ENCODE results near the gene NHERF1.

Gene NHERF1

GRCh38 chr17:74750327-74751069, 2.1 kb downstream of the NHERF1 start:
- no peak for DNase-seq

- no peak for DNase-seq
Observed at GRCh38 chr17:74752415-74752814, 4.0 kb downstream of the NHERF1 start.

GRCh38 chr17:74752822-74753401, 4.5 kb downstream of the NHERF1 start:
- DNase-seq: no peak

GRCh38 chr17:74754832-74755231, 6.4 kb downstream of the NHERF1 start:
- DNase-seq: no peak

GRCh38 chr17:74755533-74755932, 7.1 kb downstream of the NHERF1 start:
- DNase-seq: no peak

- DNase-seq: no peak
Observed at GRCh38 chr17:74756891-74757290, 8.5 kb downstream of the NHERF1 start.

- DNase-seq: no peak
Observed at GRCh38 chr17:74757502-74757901, 9.1 kb downstream of the NHERF1 start.

GRCh38 chr17:74757931-74758847, 9.8 kb downstream of the NHERF1 start:
- no peak for DNase-seq

GRCh38 chr17:74758848-74759168, 10.4 kb downstream of the NHERF1 start:
- DNase-seq: no peak

GRCh38 chr17:74759243-74759801, 10.9 kb downstream of the NHERF1 start:
- no peak for DNase-seq

- no peak for DNase-seq
Observed at GRCh38 chr17:74759941-74760340, 11.5 kb downstream of the NHERF1 start.

- no peak for DNase-seq
Observed at GRCh38 chr17:74760404-74761105, 12.1 kb downstream of the NHERF1 start.

GRCh38 chr17:74761419-74761818, 13.0 kb downstream of the NHERF1 start:
- no peak for DNase-seq

GRCh38 chr17:74761931-74762330, 13.5 kb downstream of the NHERF1 start:
- no peak for DNase-seq

- DNase-seq: no peak
Observed at GRCh38 chr17:74763565-74764387, 15.3 kb downstream of the NHERF1 start.

GRCh38 chr17:74764751-74765286, 16.4 kb downstream of the NHERF1 start:
- no peak for DNase-seq

- no peak for DNase-seq
Observed at GRCh38 chr17:74766413-74766812, 18.0 kb downstream of the NHERF1 start.

GRCh38 chr17:74767111-74767516, 18.7 kb downstream of the NHERF1 start:
- no peak for DNase-seq

GRCh38 chr17:74768069-74768762, 19.8 kb downstream of the NHERF1 start:
- DNase-seq: no peak

GRCh38 chr17:74768763-74769114, 20.3 kb downstream of the NHERF1 start:
- DNase-seq: no peak

- DNase-seq: no peak
Observed at GRCh38 chr17:74769266-74769855, 20.9 kb downstream of the NHERF1 start.

Data from DMS79 (cell line).